Neural crest cell (in vitro differentiated cells): ENCODE data around the gene ME1. TPM values are rescaled to one million over a fixed set of nuclear protein-coding genes. Genes with fewer than 3 reads are reported as not detected.
"Not testable (repeated sequence)": the region's sequence is repeated elsewhere in the genome, so short reads cannot be mapped to it uniquely, and the experiment has no call there.

Source experiments
- DNase-seq: peaks from one replicate; pipeline ENCODE4 v3.0.0; 2021; ENCODE audit warnings: low read depth, mixed read lengths, low spot score
- H3K27ac Mint-ChIP-seq: one replicate; pipeline ENCODE4 v1.8.0; 2021; ENCODE audit warnings: mild to moderate bottlenecking, mixed read lengths; ENCODE audit not compliant: unreplicated experiment
- H3K27me3 Mint-ChIP-seq: 2 replicates; pipeline ENCODE4 v1.8.0; 2021; ENCODE audit warnings: low read depth, mild to moderate bottlenecking, mixed read lengths
- H3K36me3 Mint-ChIP-seq: 2 replicates; pipeline ENCODE4 v1.8.0; 2021; ENCODE audit warnings: low read depth, mild to moderate bottlenecking, mixed read lengths
- H3K4me1 Mint-ChIP-seq: 2 replicates; pipeline ENCODE4 v1.8.0; 2021; ENCODE audit warnings: mixed read lengths
- H3K4me3 Mint-ChIP-seq: one replicate; pipeline ENCODE4 v1.8.0; 2021; ENCODE audit warnings: mild to moderate bottlenecking, mixed read lengths
- H3K9me3 Mint-ChIP-seq: 2 replicates; pipeline ENCODE4 v1.8.0; 2021; ENCODE audit warnings: mixed read lengths
- CTCF ChIP-seq: fragments of 200-600 bp; sonication (generic); conservative IDR thresholded peaks from 2 replicates; pipeline ENCODE4 v1.5.0; 2021; ENCODE audit warnings: antibody characterized with exemption, mild to moderate bottlenecking
- total RNA-seq: library from RNA; stranded (reverse); gene quantifications from 2 replicates; pipeline ENCODE4 v1.2.1, GENCODE V29; 2021

The ME1 gene
- total RNA-seq, 1 donor from 2014 or later = 4.4 TPM

GRCh38 chr6:83370567-83370966 is 60.3 kb downstream of the ME1 start:
- Mint-ChIP-seq H3K27ac (no peak overlapping the region), H3K27me3 (no peaks in the 10 kb centered on the region), H3K4me1 (no peaks in the 10 kb centered on the region), H3K36me3 (no peaks in the 10 kb centered on the region), H3K4me3 (no peak overlapping the region), H3K9me3 (peaks cover 3% of the 10 kb centered on the region)
- DNase-seq = no peak
- no peak for TF ChIP-seq CTCF

DNA sequence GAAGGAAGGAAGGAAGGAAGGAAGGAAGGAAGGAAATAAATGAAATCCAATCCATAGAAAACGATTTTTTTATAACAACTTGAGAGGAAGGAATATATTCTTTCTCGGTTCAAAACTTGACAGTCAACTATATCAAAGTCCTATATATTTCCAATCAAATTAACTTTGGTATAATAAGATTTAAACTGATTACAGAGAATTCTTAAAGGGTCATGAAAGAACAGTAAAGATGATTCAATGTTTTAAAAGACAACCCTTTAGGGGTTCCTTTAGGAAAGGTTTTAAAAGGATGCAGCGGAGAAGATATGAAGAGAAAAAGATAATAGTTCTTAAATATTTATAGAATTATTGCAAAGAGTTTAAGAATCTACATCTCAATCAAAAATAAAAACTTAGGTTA is 61.2 kb downstream of the ME1 start:
- peaks cover 3% of the 10 kb centered on the region for H3K9me3 Mint-ChIP-seq
- no peaks in the 10 kb centered on the region for H3K27me3 Mint-ChIP-seq
- no peak overlapping the region for H3K27ac Mint-ChIP-seq
- H3K36me3 Mint-ChIP-seq = no peaks in the 10 kb centered on the region
- no peak for TF ChIP-seq CTCF
- DNase-seq = no peak
- H3K4me1 Mint-ChIP-seq = no peaks in the 10 kb centered on the region
- H3K4me3 Mint-ChIP-seq = no peak overlapping the region

DNA sequence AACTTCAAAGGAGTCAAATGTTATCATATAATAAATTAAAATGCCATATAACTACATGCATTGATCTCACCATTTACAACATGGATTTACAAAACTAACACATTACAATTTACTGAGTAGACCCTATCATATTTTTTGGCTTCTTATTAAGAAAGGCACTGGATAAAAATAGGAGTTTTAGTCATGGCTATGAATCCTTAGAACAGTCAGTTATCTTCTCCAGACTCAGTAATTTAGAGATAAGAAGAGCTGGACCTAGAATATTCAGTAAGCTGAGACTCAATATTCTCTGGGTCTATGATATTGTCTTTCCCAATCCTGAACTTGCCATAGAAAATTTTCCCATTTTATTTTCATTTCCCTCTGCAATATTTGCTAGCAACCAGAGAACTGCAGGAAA is 62.3 kb downstream of the ME1 start:
- Mint-ChIP-seq H3K9me3 (peaks cover 4% of the 10 kb centered on the region), H3K27ac (no peak overlapping the region), H3K27me3 (no peaks in the 10 kb centered on the region), H3K4me1 (no peaks in the 10 kb centered on the region), H3K36me3 (peaks cover 3% of the 10 kb centered on the region), H3K4me3 (no peak overlapping the region)
- DNase-seq = no peak
- TF ChIP-seq CTCF = no peak

DNA sequence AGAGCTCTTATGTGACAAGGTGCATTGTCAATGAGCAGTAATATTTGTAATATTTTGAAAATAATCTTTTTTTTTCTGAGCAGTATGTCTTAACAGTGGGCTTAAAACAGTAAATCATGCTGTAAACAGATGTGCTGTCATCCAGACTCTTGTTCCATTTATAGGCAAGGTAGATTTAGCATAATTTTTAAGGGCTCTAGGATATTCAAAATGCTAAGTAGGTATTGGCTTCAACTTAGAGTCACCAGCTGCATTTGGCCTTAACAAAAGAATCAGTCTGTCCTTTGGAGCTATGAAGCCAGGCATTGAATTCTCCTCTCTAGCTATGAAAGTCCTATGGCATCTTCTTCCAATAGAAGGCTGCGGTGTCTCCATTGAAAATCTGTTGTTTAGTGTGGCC is 63.7 kb downstream of the ME1 start:
- Mint-ChIP-seq H3K4me1 (no peaks in the 10 kb centered on the region), H3K27ac (no peak overlapping the region), H3K4me3 (no peak overlapping the region), H3K27me3 (no peaks in the 10 kb centered on the region), H3K36me3 (peaks cover 3% of the 10 kb centered on the region), H3K9me3 (peaks cover 4% of the 10 kb centered on the region)
- TF ChIP-seq CTCF = no peak
- DNase-seq = no peak

GRCh38 chr6:83365931-83366330 is 64.9 kb downstream of the ME1 start:
- peaks cover 4% of the 10 kb centered on the region for H3K9me3 Mint-ChIP-seq
- no peaks in the 10 kb centered on the region for H3K4me1 Mint-ChIP-seq
- H3K36me3 Mint-ChIP-seq = peaks cover 5% of the 10 kb centered on the region
- H3K27me3 Mint-ChIP-seq = no peaks in the 10 kb centered on the region
- H3K4me3 Mint-ChIP-seq = no peak overlapping the region
- TF ChIP-seq CTCF = no peak
- no peak overlapping the region for H3K27ac Mint-ChIP-seq
- DNase-seq = no peak

GRCh38 chr6:83362349-83362748 is 68.5 kb downstream of the ME1 start:
- H3K4me1 Mint-ChIP-seq, H3K27me3 Mint-ChIP-seq, DNase-seq, H3K4me3 Mint-ChIP-seq: not testable (repeated sequence)
- peaks cover 16% of the 10 kb centered on the region for H3K36me3 Mint-ChIP-seq
- peak overlapping the region; percentile 43 for H3K27ac Mint-ChIP-seq
- H3K9me3 Mint-ChIP-seq = peaks cover 15% of the 10 kb centered on the region
